Neural progenitor cell (in vitro differentiated cells): ENCODE data around the gene SORBS2.

Experiments
- EZH2 ChIP-seq: fragments of 200-600 bp; sonication (generic); IDR thresholded peaks from 2 replicates; pipeline ENCODE4 v1.6.1; 2017; ENCODE audit warnings: antibody characterized with exemption, mild to moderate bottlenecking, moderate library complexity
- EZH2phosphoT487 ChIP-seq: fragments of 200-600 bp; sonication (generic); IDR thresholded peaks from 2 replicates; pipeline ENCODE4 v1.6.1; 2017; ENCODE audit warnings: antibody characterized with exemption
- TF ChIP-seq, protein P1 (sequence below): fragments of 200-600 bp; sonication (generic); IDR thresholded peaks from 2 replicates; pipeline ENCODE4 v1.5.1; 2017; ENCODE audit warnings: antibody characterized with exemption, mild to moderate bottlenecking

DNA sequence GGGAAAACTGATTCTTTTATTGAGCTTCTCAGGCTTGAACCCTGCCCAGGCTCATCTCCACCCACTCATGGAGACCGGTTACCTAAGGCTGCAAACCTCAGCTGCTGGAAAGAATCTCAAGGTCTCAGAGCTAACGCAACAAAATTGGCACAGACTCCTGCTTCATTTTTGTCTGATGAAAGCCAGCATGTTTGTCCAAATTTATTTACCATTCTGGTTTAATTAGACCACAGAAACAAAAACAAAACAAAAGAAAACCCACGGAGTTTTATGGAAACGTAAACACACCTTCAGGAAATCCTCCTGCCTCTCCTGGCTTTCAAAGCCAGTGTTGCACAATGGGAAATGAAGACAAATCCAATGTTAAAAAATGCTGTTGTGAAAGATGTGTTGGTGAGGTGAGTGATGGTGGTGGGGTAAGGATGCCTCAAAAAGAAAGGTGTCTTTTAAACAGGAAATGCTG, 220.3 kb downstream of the SORBS2 start:
- no peak for TF ChIP-seq EZH2phosphoT487
- TF ChIP-seq, protein P1, sequence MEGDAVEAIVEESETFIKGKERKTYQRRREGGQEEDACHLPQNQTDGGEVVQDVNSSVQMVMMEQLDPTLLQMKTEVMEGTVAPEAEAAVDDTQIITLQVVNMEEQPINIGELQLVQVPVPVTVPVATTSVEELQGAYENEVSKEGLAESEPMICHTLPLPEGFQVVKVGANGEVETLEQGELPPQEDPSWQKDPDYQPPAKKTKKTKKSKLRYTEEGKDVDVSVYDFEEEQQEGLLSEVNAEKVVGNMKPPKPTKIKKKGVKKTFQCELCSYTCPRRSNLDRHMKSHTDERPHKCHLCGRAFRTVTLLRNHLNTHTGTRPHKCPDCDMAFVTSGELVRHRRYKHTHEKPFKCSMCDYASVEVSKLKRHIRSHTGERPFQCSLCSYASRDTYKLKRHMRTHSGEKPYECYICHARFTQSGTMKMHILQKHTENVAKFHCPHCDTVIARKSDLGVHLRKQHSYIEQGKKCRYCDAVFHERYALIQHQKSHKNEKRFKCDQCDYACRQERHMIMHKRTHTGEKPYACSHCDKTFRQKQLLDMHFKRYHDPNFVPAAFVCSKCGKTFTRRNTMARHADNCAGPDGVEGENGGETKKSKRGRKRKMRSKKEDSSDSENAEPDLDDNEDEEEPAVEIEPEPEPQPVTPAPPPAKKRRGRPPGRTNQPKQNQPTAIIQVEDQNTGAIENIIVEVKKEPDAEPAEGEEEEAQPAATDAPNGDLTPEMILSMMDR: no peak
- no peak for TF ChIP-seq EZH2
